A549 (cell line): ENCODE results near the gene CAMTA1.

Source experiments
- CBX8 ChIP-seq: fragments of 200-600 bp; sonication (generic); IDR thresholded peaks from 2 replicates; pipeline ENCODE4 v1.6.1; 2016
- CEBPB ChIP-seq, 2 experiments: fragments of >200 bp in 1 of 2; sonication (Bioruptor Twin) in 1 of 2; formaldehyde crosslinking in 1 of 2; IDR thresholded peaks; 2 replicates each; pipeline ENCODE4 v1.6.1; 2012 to 2016
- CTCF ChIP-seq: fragments of >200 bp; sonication (Bioruptor Twin); formaldehyde crosslinking; IDR thresholded peaks from 3 replicates; pipeline ENCODE4 v1.5.1; 2016
- FOXS1 ChIP-seq: fragments of 250-450 bp; sonication (Bioruptor Pico); IDR thresholded peaks from 2 replicates; pipeline ENCODE4 v1.5.0; 2020; ENCODE audit warnings: mild to moderate bottlenecking, moderate library complexity
- POLR2A ChIP-seq: IDR thresholded peaks from 2 replicates; pipeline ENCODE4 v1.6.1; 2012; ENCODE audit warnings: mild to moderate bottlenecking, low read length
- RAD21 ChIP-seq, 2 experiments: fragments of >200 bp in 1 of 2; sonication (Bioruptor Twin) in 1 of 2; formaldehyde crosslinking in 1 of 2; IDR thresholded peaks in 1 of 2; conservative IDR thresholded peaks in 1 of 2; 2 replicates in 1 of 2; 3 replicates in 1 of 2; pipeline ENCODE4 v1.6.1; 2012 to 2018; ENCODE audit warnings: inconsistent platforms in 1 of 2
- RFX5 ChIP-seq: fragments of 450-650 bp; IDR thresholded peaks from 2 replicates; pipeline ENCODE4 v1.7.1; 2014; ENCODE audit warnings: antibody characterized with exemption, mild to moderate bottlenecking, moderate library complexity
- SREBF2 ChIP-seq: fragments of 450-650 bp; IDR thresholded peaks from 2 replicates; pipeline ENCODE4 v1.6.1; 2014; ENCODE audit warnings: mild to moderate bottlenecking, moderate library complexity
- USF2 ChIP-seq: fragments of 450-650 bp; IDR thresholded peaks from 2 replicates; pipeline ENCODE4 v1.6.1; 2014; ENCODE audit warnings: antibody characterized with exemption

GRCh38 chr1:7458946-7459345, 673.7 kb downstream of the CAMTA1 start:
- TF ChIP-seq CTCF, result no peak
- TF ChIP-seq CBX8, result no peak
- TF ChIP-seq CEBPB (IDR thresholded peaks at IDR 0.05), result no peak
- no peak for TF ChIP-seq FOXS1 (CRISPR knock-in tag)
- no peak for TF ChIP-seq RFX5
- no peak for TF ChIP-seq SREBF2
- TF ChIP-seq POLR2A, result no peak
- no peak for TF ChIP-seq USF2
- TF ChIP-seq RAD21 (conservative IDR thresholded peaks at IDR 0.05 in 1 of 2, IDR thresholded peaks at IDR 0.05 in 1 of 2), result no peak
